Astrocyte (in vitro differentiated cells and primary cell): Measurements from ENCODE around the gene GPNMB.

Experiments used
- EZH2 ChIP-seq: IDR thresholded peaks from 2 replicates; pipeline ENCODE4 v1.6.1; 2012; ENCODE audit warnings: mild to moderate bottlenecking, low read length, inconsistent platforms; ENCODE audit not compliant: insufficient read depth
- TF ChIP-seq, protein P1 (sequence below): IDR thresholded peaks from 2 replicates; pipeline ENCODE4 v1.5.1; 2011; ENCODE audit warnings: low read depth, mild to moderate bottlenecking, inconsistent platforms, low read length, moderate library complexity; ENCODE audit not compliant: insufficient read depth

GRCh38 chr7:23247046-23247602 is 549 bp downstream of the GPNMB start:
- TF ChIP-seq, protein P1, sequence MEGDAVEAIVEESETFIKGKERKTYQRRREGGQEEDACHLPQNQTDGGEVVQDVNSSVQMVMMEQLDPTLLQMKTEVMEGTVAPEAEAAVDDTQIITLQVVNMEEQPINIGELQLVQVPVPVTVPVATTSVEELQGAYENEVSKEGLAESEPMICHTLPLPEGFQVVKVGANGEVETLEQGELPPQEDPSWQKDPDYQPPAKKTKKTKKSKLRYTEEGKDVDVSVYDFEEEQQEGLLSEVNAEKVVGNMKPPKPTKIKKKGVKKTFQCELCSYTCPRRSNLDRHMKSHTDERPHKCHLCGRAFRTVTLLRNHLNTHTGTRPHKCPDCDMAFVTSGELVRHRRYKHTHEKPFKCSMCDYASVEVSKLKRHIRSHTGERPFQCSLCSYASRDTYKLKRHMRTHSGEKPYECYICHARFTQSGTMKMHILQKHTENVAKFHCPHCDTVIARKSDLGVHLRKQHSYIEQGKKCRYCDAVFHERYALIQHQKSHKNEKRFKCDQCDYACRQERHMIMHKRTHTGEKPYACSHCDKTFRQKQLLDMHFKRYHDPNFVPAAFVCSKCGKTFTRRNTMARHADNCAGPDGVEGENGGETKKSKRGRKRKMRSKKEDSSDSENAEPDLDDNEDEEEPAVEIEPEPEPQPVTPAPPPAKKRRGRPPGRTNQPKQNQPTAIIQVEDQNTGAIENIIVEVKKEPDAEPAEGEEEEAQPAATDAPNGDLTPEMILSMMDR: no peak
- peak; percentile 12 for TF ChIP-seq EZH2
